HUES48 (cell line): Measurements from ENCODE around the gene RABL6.
"Not testable (repeated sequence)": the region's sequence is repeated elsewhere in the genome, so short reads cannot be mapped to it uniquely, and the experiment has no call there.

Source experiments
- H3K27ac ChIP-seq: one replicate; pipeline ENCODE4 v1.7.0; 2013; ENCODE audit warnings: low read depth, low read length, inconsistent platforms
- H3K27me3 ChIP-seq: 2 replicates; pipeline ENCODE4 v1.6.1; 2013; ENCODE audit warnings: mild to moderate bottlenecking, low read length; ENCODE audit not compliant: control insufficient read depth, insufficient read depth
- H3K36me3 ChIP-seq: 2 replicates; pipeline ENCODE4 v1.6.1; 2013; ENCODE audit warnings: low read length; ENCODE audit not compliant: control insufficient read depth, insufficient read depth
- H3K4me1 ChIP-seq: 2 replicates; pipeline ENCODE4 v1.6.1; 2013; ENCODE audit warnings: mild to moderate bottlenecking, low read length; ENCODE audit not compliant: control insufficient read depth, insufficient read depth
- H3K4me3 ChIP-seq: 2 replicates; pipeline ENCODE4 v1.5.1; 2013; ENCODE audit warnings: mild to moderate bottlenecking, low read depth, low read length
- H3K9ac ChIP-seq: 2 replicates; pipeline ENCODE4 v1.6.1; 2013; ENCODE audit warnings: mild to moderate bottlenecking, low read depth, low read length, moderate library complexity
- H3K9me3 ChIP-seq: 2 replicates; pipeline ENCODE4 v1.6.1; 2013; ENCODE audit warnings: low read length; ENCODE audit not compliant: control insufficient read depth, insufficient read depth

The RABL6 gene

GRCh38 chr9:136858844-136859757, 51.4 kb downstream of the RABL6 start:
- Histone ChIP-seq H3K4me1 (no peaks in the 10 kb centered on the region), H3K36me3 (peaks cover 40% of the 10 kb centered on the region), H3K4me3 (no peak overlapping the region), H3K9me3 (no peaks in the 10 kb centered on the region), H3K27ac (no peak overlapping the region), H3K27me3 (no peaks in the 10 kb centered on the region), H3K9ac (no peak overlapping the region)

DNA sequence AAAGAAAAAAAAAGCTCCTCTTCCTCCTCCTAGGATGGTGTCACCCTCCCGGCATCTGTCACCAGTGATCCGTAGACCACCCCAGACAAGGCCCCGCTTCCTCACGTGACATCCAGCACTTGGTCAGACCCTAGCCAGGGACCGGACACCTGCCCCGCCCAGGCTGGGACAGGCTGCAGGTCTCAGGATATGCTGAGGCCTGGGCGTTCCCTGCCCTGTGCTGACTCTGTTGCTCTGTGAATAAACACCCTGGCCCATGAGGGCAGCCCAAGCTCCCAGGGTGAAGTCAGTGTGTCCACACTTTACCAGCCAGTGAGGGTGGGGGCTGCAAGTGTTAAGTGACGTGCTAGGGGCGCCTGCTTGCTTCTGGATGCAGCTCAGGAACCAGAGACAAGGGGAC, 52.8 kb downstream of the RABL6 start:
- Histone ChIP-seq H3K36me3 (peaks cover 44% of the 10 kb centered on the region), H3K9ac (no peak overlapping the region), H3K27me3 (no peaks in the 10 kb centered on the region), H3K27ac (no peak overlapping the region), H3K9me3 (no peaks in the 10 kb centered on the region), H3K4me3 (no peak overlapping the region), H3K4me1 (0 out of 2 replicates have a peak, but pooled peaks cover 5% of the 10 kb centered on the region)

DNA sequence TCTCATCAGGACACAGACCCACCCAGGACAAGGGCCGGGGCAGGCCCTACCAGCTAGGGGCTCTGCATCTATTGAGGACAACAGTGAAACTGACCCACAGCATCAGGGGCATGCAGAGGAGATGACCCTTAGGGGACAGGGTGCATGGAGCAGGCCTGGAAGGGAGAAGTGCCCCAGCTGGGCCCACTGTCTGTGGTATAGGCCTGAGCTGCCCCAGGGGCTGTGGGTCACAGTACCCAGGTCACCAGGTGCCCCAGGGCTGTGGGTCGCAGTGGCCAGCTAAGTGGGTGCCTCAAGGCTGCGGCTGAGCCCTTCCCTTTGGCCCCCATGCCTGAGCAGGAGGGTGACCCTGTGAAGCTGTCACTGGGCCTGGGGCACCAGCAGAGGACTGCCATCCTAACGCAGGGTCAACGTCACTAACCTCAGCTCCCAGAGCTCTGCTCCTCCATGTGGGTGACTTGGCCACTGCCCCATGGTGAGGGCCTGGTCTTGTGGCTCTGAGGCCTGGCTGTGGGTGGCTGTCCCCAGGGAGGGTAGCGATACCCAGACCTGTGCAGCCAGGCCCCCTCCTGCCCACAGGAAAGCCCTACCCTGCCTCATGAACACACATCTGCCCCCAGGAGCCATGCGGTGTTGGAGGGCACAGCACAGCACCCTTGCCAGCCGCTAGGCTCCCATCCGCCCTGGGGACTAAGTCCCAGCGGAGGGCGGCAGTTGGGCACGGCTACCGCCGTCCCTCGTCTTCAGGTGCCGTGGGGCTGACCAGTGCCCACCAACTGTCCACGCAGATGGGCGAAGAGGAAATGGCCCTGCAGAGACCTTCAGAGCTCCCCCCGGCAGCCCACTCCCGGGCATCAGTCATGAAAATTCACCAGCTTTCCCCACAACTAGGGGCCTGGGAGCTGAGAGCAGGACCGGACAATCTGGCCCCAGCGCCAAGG, 53.5 kb downstream of the RABL6 start:
- no peaks in the 10 kb centered on the region for H3K9me3 ChIP-seq
- H3K4me1 ChIP-seq: 0 out of 2 replicates have a peak, but pooled peaks cover 5% of the 10 kb centered on the region
- peaks cover 44% of the 10 kb centered on the region for H3K36me3 ChIP-seq
- no peaks in the 10 kb centered on the region for H3K27me3 ChIP-seq
- H3K27ac ChIP-seq: no peak overlapping the region
- no peak overlapping the region for H3K4me3 ChIP-seq
- H3K9ac ChIP-seq: no peak overlapping the region

GRCh38 chr9:136861874-136862457, 54.2 kb downstream of the RABL6 start:
- no peak overlapping the region for H3K27ac ChIP-seq
- H3K27me3 ChIP-seq: no peaks in the 10 kb centered on the region
- peaks cover 44% of the 10 kb centered on the region for H3K36me3 ChIP-seq

DNA sequence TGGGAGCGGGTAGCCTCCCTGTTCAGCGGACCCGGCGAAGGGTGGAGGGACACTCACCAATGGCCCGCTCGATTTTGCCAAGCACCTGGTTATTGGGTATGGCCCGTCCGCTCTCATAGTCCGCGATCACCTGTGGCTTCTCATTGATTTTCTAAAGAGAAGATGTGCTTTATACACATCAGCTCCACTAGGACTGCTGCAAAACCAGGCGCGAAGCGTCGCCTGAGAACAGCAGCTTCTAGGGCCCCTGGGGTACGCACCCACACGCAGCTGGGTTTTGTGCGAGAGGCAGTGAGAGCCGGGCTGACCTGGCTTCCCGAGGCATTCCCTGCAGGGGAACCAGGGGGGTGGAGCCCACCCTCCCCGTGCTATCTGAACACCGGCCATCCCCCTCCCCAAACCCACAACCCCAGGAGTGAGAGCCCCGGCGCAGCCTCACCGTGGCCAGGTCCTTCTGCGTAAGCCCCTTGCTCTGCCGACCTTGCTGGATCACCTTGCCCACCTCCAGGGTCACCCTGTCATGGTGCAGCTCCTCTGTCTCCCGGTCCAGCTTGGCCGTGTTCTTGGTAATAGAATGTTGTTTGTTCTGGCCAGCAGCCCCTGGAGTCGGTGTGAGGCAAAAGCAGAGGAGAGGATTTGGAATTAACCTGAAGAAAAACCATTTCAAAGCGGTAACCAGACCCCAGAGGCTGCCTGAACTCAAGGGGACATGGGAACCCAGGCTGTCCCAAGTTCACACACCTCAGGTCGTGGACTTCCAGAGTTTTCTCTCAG, 55.3 kb downstream of the RABL6 start:
- H3K4me1 ChIP-seq: 0 out of 2 replicates have a peak, but pooled peaks cover 5% of the 10 kb centered on the region
- peaks cover 10% of the 10 kb centered on the region for H3K9me3 ChIP-seq
- no peak overlapping the region for H3K4me3 ChIP-seq
- no peak overlapping the region for H3K9ac ChIP-seq
- no peak overlapping the region for H3K27ac ChIP-seq
- peaks cover 44% of the 10 kb centered on the region for H3K36me3 ChIP-seq
- H3K27me3 ChIP-seq: no peaks in the 10 kb centered on the region

More at GRCh38 chr9:136861874-136862457, 54.2 kb downstream of the RABL6 start:
- Histone ChIP-seq H3K9ac (no peak overlapping the region), H3K4me3 (no peak overlapping the region), H3K9me3 (no peaks in the 10 kb centered on the region), H3K4me1 (0 out of 2 replicates have a peak, but pooled peaks cover 5% of the 10 kb centered on the region)

- H3K4me3 ChIP-seq: no peak overlapping the region
- H3K27ac ChIP-seq: no peak overlapping the region
- H3K36me3 ChIP-seq: peaks cover 44% of the 10 kb centered on the region
- H3K4me1 ChIP-seq: 0 out of 2 replicates have a peak, but pooled peaks cover 5% of the 10 kb centered on the region
- H3K9ac ChIP-seq: no peak overlapping the region
- H3K27me3 ChIP-seq: no peaks in the 10 kb centered on the region
- peaks cover 10% of the 10 kb centered on the region for H3K9me3 ChIP-seq
These were observed 56.0 kb downstream of the RABL6 start for GRCh38 chr9:136863623-136864273.

GRCh38 chr9:136865041-136865767, 57.5 kb downstream of the RABL6 start:
- H3K4me3 ChIP-seq: peak overlapping the region; percentile 79
- no peak overlapping the region for H3K9ac ChIP-seq
- H3K9me3 ChIP-seq: peaks cover 12% of the 10 kb centered on the region
- H3K36me3 ChIP-seq: peaks cover 41% of the 10 kb centered on the region
- 0 out of 2 replicates have a peak, but pooled peaks cover 5% of the 10 kb centered on the region for H3K4me1 ChIP-seq
- no peaks in the 10 kb centered on the region for H3K27me3 ChIP-seq
- no peak overlapping the region for H3K27ac ChIP-seq

- H3K9ac ChIP-seq: peak overlapping the region; percentile 56; the same call in 1 of the 2 replicates
- no peaks in the 10 kb centered on the region for H3K27me3 ChIP-seq
- peak overlapping the region; percentile 72 for H3K27ac ChIP-seq
- peaks cover 38% of the 10 kb centered on the region for H3K36me3 ChIP-seq
- peaks cover 17% of the 10 kb centered on the region for H3K9me3 ChIP-seq
- H3K4me1 ChIP-seq: 0 out of 2 replicates have a peak, but pooled peaks cover 5% of the 10 kb centered on the region
- H3K4me3 ChIP-seq: peak overlapping the region; percentile 79
These were observed 58.0 kb downstream of the RABL6 start for GRCh38 chr9:136865768-136866103.

GRCh38 chr9:136866898-136867421, 59.2 kb downstream of the RABL6 start:
- H3K27ac ChIP-seq, H3K4me1 ChIP-seq, H3K27me3 ChIP-seq, H3K9ac ChIP-seq: not testable (repeated sequence)
- Histone ChIP-seq H3K36me3 (peaks cover 26% of the 10 kb centered on the region), H3K4me3 (peak overlapping the region; percentile 79), H3K9me3 (peaks cover 17% of the 10 kb centered on the region)
